NCI-H1436 treated with DMSO at 0.1 percent for 48 hours (cell line): Measurements from ENCODE around the gene NCLN.
A peak's percentile ranks its signal among the peaks of the same experiment; 100 is the strongest.
"Not testable (repeated sequence)": the region's sequence is repeated elsewhere in the genome, so short reads cannot be mapped to it uniquely, and the experiment has no call there.

ENCODE experiments used
- DNase-seq: peaks from one replicate; lab custom pipeline; 2025; lab: John Stamatoyannopoulos, UW

Gene NCLN

GRCh38 chr19:3183721-3184641, 1.7 kb upstream of the NCLN start:
- no peak for DNase-seq

GRCh38 chr19:3184847-3185460, 776 bp upstream of the NCLN start:
- DNase-seq = peak; percentile 67

DNA sequence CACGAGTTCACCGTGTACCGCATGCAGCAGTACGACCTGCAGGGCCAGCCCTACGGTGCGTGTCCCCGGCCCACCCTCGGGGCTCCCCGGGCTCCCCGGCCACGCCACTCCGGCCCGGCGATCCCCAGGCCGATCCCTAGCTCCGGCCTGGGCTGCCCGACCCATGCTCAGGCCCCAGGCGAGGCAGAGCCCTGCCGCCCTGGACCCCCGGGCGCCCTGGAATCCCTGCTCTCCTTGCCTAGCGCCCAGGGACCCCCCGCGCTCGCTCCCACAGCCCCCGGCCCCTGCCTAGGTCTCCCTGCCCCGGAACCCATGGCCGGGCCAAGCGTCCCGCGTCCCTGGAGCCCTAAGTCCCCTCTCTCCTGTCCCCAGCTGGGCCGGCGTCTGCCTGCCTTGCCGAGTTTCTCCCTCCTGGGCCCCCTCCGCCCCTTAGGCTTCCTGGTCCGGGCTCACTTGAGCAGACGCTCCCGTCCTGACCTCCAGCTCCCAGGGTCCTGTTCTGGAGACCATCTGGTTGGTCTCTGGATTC, 494 bp downstream of the NCLN start:
- no peak for DNase-seq

DNA sequence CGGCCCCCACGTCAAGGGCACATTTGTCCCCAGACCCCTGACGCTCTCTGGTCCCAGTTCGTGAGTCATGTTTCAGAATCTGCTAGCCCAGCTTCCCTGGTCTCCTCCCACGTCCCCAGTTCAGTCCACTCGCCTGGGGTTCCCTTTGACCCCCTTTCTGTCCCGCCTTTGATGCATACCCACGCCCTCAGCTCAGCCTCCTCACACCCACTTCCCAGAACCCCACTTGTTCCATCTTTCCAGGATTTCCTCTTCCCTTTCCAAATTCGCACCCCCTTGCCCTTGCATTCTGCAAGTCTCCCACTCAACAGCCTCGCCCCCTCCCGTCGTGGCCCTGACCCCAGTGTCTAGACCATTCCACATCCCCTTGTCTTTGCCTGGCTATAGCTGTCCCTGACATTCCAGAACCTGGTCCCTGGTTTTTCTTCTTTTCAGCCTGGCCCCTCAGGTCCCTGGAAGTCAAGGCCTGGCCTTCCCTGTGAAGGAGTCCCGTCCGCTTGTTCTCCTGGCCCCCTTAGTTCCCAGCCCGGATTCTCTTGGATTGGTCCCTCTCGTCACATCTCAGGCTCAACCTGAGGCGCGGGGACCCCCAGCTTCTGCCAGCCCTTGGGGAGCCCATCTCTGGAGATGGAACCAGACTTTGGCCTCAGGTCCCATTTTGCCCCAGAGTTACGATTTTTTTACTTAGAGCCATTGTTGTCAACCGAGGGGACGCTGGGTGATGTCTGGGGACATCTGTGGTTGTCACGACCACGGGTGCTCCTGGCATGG, 1.3 kb downstream of the NCLN start:
- no peak for DNase-seq

- no peak for DNase-seq
Observed at GRCh38 chr19:3187662-3188511, 2.2 kb downstream of the NCLN start.

DNA sequence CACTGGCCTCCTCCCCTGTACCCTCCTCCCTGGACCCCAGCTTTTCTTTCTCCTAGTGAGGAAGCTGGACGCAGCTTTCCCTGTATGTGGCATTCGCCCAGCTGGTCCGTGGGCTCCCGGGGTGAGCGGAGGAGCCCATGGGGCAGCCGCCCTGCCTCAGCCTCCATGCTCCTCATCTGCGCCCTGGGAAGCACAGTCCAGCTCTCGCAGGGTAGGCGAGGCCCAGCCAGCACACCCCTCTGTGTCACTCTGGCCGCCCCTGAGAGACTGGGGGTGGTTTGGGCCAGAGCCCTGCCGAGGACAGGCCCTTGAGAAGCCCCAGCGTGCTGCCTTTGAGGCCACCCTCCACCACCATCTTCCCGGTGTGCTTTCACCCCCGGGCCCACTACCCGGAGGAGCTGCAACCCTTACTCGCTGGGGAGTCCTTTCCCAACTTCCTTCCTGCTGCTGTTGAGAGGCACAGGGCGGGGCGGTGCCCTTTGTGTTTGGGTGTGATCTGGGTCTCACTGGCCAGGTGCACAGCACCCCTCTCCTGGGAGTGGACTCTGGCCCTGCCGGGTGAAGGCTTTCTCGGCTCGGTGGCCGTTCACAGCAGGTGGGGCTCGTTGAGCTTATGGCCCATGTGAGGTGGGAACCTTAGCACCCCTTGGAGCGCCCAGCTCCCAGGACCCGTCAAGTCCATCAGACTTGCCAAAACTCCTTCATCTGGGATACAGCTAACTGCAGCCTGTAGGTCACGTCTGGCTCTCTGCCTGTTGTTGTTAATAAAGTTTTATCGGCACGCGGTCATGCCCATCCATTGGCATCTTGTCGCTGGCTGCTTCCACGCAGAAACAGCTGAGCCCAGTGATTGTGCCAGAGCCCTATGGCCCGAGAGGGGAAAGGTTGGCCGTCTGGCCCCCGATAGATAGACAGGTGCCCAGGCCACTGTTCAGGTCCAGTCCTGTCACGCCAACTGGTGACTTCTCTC, 3.2 kb downstream of the NCLN start:
- DNase-seq = no peak

GRCh38 chr19:3189702-3190469, 4.2 kb downstream of the NCLN start:
- DNase-seq = no peak

DNA sequence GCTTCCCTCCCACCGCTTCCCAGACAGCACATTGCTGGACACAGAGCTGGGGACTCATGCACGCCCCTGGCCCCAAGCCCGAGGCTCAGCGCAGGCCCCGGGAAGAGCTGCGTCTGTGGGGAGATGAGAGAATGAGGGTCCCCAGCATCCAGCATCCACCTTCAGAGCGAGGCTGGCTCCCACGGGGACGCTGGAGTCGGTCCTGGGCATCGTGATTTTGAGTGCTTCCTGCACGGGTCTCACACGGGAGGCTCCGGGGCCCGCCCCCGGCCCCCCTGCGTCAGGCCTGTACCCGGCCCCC, 4.7 kb downstream of the NCLN start:
- DNase-seq = no peak

GRCh38 chr19:3190921-3191805, 5.4 kb downstream of the NCLN start:
- DNase-seq = no peak

- not testable (repeated sequence) for DNase-seq
Observed at GRCh38 chr19:3191806-3192104, 6.0 kb downstream of the NCLN start.

- no peak for DNase-seq
Observed at GRCh38 chr19:3192228-3192635, 6.5 kb downstream of the NCLN start.

- DNase-seq = no peak
Observed at GRCh38 chr19:3192684-3193083, 7.0 kb downstream of the NCLN start.

GRCh38 chr19:3193256-3194105, 7.8 kb downstream of the NCLN start:
- no peak for DNase-seq

DNA sequence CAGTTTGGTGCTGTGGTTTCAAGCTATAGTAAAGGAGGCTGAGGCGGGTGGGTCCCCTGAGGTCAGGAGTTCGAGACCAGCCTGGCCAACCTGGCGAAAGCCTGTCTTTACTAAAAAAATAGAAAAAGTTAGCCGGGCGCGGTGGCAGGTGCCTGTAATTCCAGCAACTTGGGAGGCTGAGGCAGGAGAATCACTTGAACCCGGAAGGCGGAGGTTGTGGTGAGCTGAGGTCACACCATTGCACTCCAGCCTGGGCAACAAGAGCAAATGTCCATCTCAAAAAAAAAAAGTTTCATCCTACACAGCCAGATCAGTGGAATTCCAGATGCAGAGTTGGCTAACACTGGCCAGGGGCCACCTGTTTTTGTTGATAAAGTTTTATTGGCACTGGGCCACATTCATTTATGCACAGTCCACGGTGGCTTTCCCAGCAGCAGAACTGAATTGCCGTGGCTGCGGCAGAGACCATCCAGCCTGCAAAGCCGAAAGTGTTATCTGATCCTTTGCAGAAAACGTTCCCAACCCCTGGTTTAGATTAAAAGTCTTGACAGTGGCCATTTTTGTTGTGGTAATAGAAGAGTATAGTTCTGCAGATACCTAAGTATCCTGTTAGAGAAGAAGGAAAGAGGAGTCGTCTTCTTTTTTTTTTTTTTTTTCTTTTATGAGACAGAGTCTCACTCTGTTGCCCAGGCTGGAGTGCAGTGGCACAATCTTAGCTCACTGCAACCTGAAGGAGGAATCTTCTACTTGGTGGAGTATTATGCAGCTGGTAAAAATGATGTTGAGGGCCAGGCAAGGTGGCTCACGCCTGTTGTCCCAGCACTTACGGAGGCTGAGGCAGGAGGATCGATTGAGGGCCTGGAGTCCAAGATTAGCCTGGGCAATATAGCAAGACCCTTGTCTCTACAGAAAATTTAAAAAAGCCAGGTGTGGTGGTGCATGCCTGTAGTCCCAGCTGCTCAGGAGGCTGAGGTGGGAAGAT, 8.7 kb downstream of the NCLN start:
- no peak for DNase-seq

- DNase-seq = no peak
Observed at GRCh38 chr19:3196064-3196932, 10.6 kb downstream of the NCLN start.

DNA sequence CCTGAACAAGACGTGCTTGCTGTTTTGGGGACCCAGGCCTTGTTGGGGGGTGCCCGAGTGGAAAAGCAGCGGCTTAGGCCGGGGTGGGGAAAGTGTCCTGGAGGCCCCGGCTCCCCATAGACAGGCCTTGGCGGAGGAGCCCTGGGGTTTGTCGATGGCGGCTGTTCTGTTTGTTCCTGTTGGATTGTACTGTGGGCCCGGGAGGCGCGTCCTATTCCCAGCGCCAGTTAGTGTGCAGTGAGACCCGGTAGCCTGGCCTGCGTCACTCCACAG, 11.1 kb downstream of the NCLN start:
- DNase-seq = no peak
